ENCODE data around the gene AHNAK2.

Gene AHNAK2

GRCh38 chr14:104979758-104980610 lies 1.8 kb upstream of the AHNAK2 start:
- Histone ChIP-seq H3K4me3 (ENCODE audit: low read depth in 1 of 5, low read length in 5 of 5) (no peak overlapping the region), H3K9me3 (ENCODE audit: control insufficient read depth in 5 of 5, low read length in 5 of 5) (no peaks in the 10 kb centered on the region), H3K4me1 (ENCODE audit: control insufficient read depth in 5 of 5, insufficient read depth in 5 of 5, low read length in 5 of 5) (peaks cover 9 to 38% (median 28%) of the 10 kb centered on the region in 5 donors), H3K27me3 (ENCODE audit: control insufficient read depth in 5 of 5, insufficient read depth in 4 of 5, low read length in 5 of 5) (peaks cover 0 to 11% (median 3%) of the 10 kb centered on the region in 5 donors), H3K9ac (ENCODE audit: low read length in 5 of 5) (no peak overlapping the region), H3K27ac (ENCODE audit: low read depth, low read length) (no peak overlapping the region), H3K36me3 (ENCODE audit: control insufficient read depth in 5 of 5, insufficient read depth in 5 of 5, low read length in 5 of 5) (no peaks in the 10 kb centered on the region)

GRCh38 chr14:104978746-104979691 lies 845 bp upstream of the AHNAK2 start:
- H3K9me3 ChIP-seq (ENCODE audit: control insufficient read depth in 5 of 5, low read length in 5 of 5): no peaks in the 10 kb centered on the region
- peak overlapping the region in 2 of 5 donors; percentile 40 to 66 for H3K4me3 ChIP-seq (ENCODE audit: low read depth in 1 of 5, low read length in 5 of 5)
- H3K4me1 ChIP-seq (ENCODE audit: control insufficient read depth in 5 of 5, insufficient read depth in 5 of 5, low read length in 5 of 5): peaks cover 9 to 45% (median 33%) of the 10 kb centered on the region in 5 donors
- H3K36me3 ChIP-seq (ENCODE audit: control insufficient read depth in 5 of 5, insufficient read depth in 5 of 5, low read length in 5 of 5): no peaks in the 10 kb centered on the region
- H3K27ac ChIP-seq (ENCODE audit: low read depth, low read length): no peak overlapping the region
- peaks cover 0 to 17% (median 5%) of the 10 kb centered on the region in 5 donors for H3K27me3 ChIP-seq (ENCODE audit: control insufficient read depth in 5 of 5, insufficient read depth in 4 of 5, low read length in 5 of 5)
- H3K9ac ChIP-seq (ENCODE audit: low read length in 5 of 5): no peak overlapping the region

GRCh38 chr14:104977008-104977680 lies 1.0 kb downstream of the AHNAK2 start:
- Histone ChIP-seq H3K4me1 (ENCODE audit: control insufficient read depth in 5 of 5, insufficient read depth in 5 of 5, low read length in 5 of 5) (peaks cover 9 to 62% (median 50%) of the 10 kb centered on the region in 5 donors), H3K27ac (ENCODE audit: low read depth, low read length) (no peak overlapping the region), H3K9ac (ENCODE audit: low read length in 5 of 5) (peak overlapping the region in 2 of 5 donors; percentile 35 to 71), H3K36me3 (ENCODE audit: control insufficient read depth in 5 of 5, insufficient read depth in 5 of 5, low read length in 5 of 5) (no peaks in the 10 kb centered on the region), H3K4me3 (ENCODE audit: low read depth in 1 of 5, low read length in 5 of 5) (peak overlapping the region in 3 of 5 donors; percentile 58 to 66 (median 59)), H3K9me3 (ENCODE audit: control insufficient read depth in 5 of 5, low read length in 5 of 5) (no peaks in the 10 kb centered on the region), H3K27me3 (ENCODE audit: control insufficient read depth in 5 of 5, insufficient read depth in 4 of 5, low read length in 5 of 5) (peaks cover 8 to 33% (median 19%) of the 10 kb centered on the region in 5 donors)

- H3K9ac ChIP-seq (ENCODE audit: low read length in 5 of 5): no peak overlapping the region
- H3K36me3 ChIP-seq (ENCODE audit: control insufficient read depth in 5 of 5, insufficient read depth in 5 of 5, low read length in 5 of 5): no peaks in the 10 kb centered on the region
- no peaks in the 10 kb centered on the region for H3K9me3 ChIP-seq (ENCODE audit: control insufficient read depth in 5 of 5, low read length in 5 of 5)
- peak overlapping the region in 2 of 5 donors; percentile 9 to 29 for H3K4me3 ChIP-seq (ENCODE audit: low read depth in 1 of 5, low read length in 5 of 5)
- peaks cover 9 to 67% (median 57%) of the 10 kb centered on the region in 5 donors for H3K4me1 ChIP-seq (ENCODE audit: control insufficient read depth in 5 of 5, insufficient read depth in 5 of 5, low read length in 5 of 5)
- peaks cover 9 to 37% (median 25%) of the 10 kb centered on the region in 5 donors for H3K27me3 ChIP-seq (ENCODE audit: control insufficient read depth in 5 of 5, insufficient read depth in 4 of 5, low read length in 5 of 5)
- H3K27ac ChIP-seq (ENCODE audit: low read depth, low read length): no peak overlapping the region
Observed at GRCh38 chr14:104976198-104977007, 1.8 kb downstream of the AHNAK2 start.

- H3K27me3 ChIP-seq (ENCODE audit: control insufficient read depth in 5 of 5, insufficient read depth in 4 of 5, low read length in 5 of 5): peaks cover 9 to 41% (median 25%) of the 10 kb centered on the region in 5 donors
- H3K4me3 ChIP-seq (ENCODE audit: low read depth in 1 of 5, low read length in 5 of 5): no peak overlapping the region
Observed at GRCh38 chr14:104975481-104976197, 2.5 kb downstream of the AHNAK2 start.

GRCh38 chr14:104974665-104975390 lies 3.3 kb downstream of the AHNAK2 start:
- no peaks in the 10 kb centered on the region for H3K9me3 ChIP-seq (ENCODE audit: control insufficient read depth in 5 of 5, low read length in 5 of 5)
- H3K9ac ChIP-seq (ENCODE audit: low read length in 5 of 5): no peak overlapping the region
- no peak overlapping the region for H3K27ac ChIP-seq (ENCODE audit: low read depth, low read length)
- H3K27me3 ChIP-seq (ENCODE audit: control insufficient read depth in 5 of 5, insufficient read depth in 4 of 5, low read length in 5 of 5): peaks cover 15 to 41% (median 31%) of the 10 kb centered on the region in 5 donors
- no peaks in the 10 kb centered on the region for H3K36me3 ChIP-seq (ENCODE audit: control insufficient read depth in 5 of 5, insufficient read depth in 5 of 5, low read length in 5 of 5)
- no peak overlapping the region for H3K4me3 ChIP-seq (ENCODE audit: low read depth in 1 of 5, low read length in 5 of 5)
- peaks cover 9 to 69% (median 60%) of the 10 kb centered on the region in 5 donors for H3K4me1 ChIP-seq (ENCODE audit: control insufficient read depth in 5 of 5, insufficient read depth in 5 of 5, low read length in 5 of 5)

More at GRCh38 chr14:104975481-104976197, 2.5 kb downstream of the AHNAK2 start:
- Histone ChIP-seq H3K9ac (ENCODE audit: low read length in 5 of 5) (no peak overlapping the region), H3K27ac (ENCODE audit: low read depth, low read length) (no peak overlapping the region), H3K9me3 (ENCODE audit: control insufficient read depth in 5 of 5, low read length in 5 of 5) (no peaks in the 10 kb centered on the region), H3K36me3 (ENCODE audit: control insufficient read depth in 5 of 5, insufficient read depth in 5 of 5, low read length in 5 of 5) (no peaks in the 10 kb centered on the region), H3K4me1 (ENCODE audit: control insufficient read depth in 5 of 5, insufficient read depth in 5 of 5, low read length in 5 of 5) (peaks cover 9 to 72% (median 60%) of the 10 kb centered on the region in 5 donors)

- no peaks in the 10 kb centered on the region for H3K36me3 ChIP-seq (ENCODE audit: control insufficient read depth in 5 of 5, insufficient read depth in 5 of 5, low read length in 5 of 5)
- H3K27ac ChIP-seq (ENCODE audit: low read depth, low read length): no peak overlapping the region
- H3K4me3 ChIP-seq (ENCODE audit: low read depth in 1 of 5, low read length in 5 of 5): no peak overlapping the region
- peaks cover 9 to 66% (median 60%) of the 10 kb centered on the region in 5 donors for H3K4me1 ChIP-seq (ENCODE audit: control insufficient read depth in 5 of 5, insufficient read depth in 5 of 5, low read length in 5 of 5)
- H3K27me3 ChIP-seq (ENCODE audit: control insufficient read depth in 5 of 5, insufficient read depth in 4 of 5, low read length in 5 of 5): peaks cover 21 to 46% (median 38%) of the 10 kb centered on the region in 5 donors
- H3K9me3 ChIP-seq (ENCODE audit: control insufficient read depth in 5 of 5, low read length in 5 of 5): no peaks in the 10 kb centered on the region
- no peak overlapping the region for H3K9ac ChIP-seq (ENCODE audit: low read length in 5 of 5)
Observed at GRCh38 chr14:104974146-104974541, 4.0 kb downstream of the AHNAK2 start.

GRCh38 chr14:104973385-104974145 lies 4.6 kb downstream of the AHNAK2 start:
- Histone ChIP-seq H3K4me1 (ENCODE audit: control insufficient read depth in 5 of 5, insufficient read depth in 5 of 5, low read length in 5 of 5) (peaks cover 9 to 67% (median 59%) of the 10 kb centered on the region in 5 donors), H3K36me3 (ENCODE audit: control insufficient read depth in 5 of 5, insufficient read depth in 5 of 5, low read length in 5 of 5) (no peaks in the 10 kb centered on the region), H3K9me3 (ENCODE audit: control insufficient read depth in 5 of 5, low read length in 5 of 5) (no peaks in the 10 kb centered on the region), H3K9ac (ENCODE audit: low read length in 5 of 5) (no peak overlapping the region), H3K27ac (ENCODE audit: low read depth, low read length) (no peak overlapping the region), H3K4me3 (ENCODE audit: low read depth in 1 of 5, low read length in 5 of 5) (no peak overlapping the region), H3K27me3 (ENCODE audit: control insufficient read depth in 5 of 5, insufficient read depth in 4 of 5, low read length in 5 of 5) (peaks cover 25 to 52% (median 42%) of the 10 kb centered on the region in 5 donors)
